BLaER1 treated with 17β-estradiol and CSF1 and Interleukin-3, amounts not matched to agents 10 nM and 100 nM (cell line): ENCODE results near the gene BUD13.

Experiments
- H3K27ac ChIP-seq, 11 experiments: shearing (Covaris generic); formaldehyde crosslinking; 2 replicates each; pipeline ENCODE4 v1.8.1; 2022
- H3K27me3 ChIP-seq, 11 experiments: shearing (Covaris generic); formaldehyde crosslinking; 2 replicates each; pipeline ENCODE4 v1.8.1; 2022
- H3K36me3 ChIP-seq, 11 experiments: shearing (Covaris generic); formaldehyde crosslinking; 2 replicates each; pipeline ENCODE4 v1.8.1; 2022
- H3K4me1 ChIP-seq, 10 experiments: shearing (Covaris generic); formaldehyde crosslinking; 2 replicates each; pipeline ENCODE4 v1.8.1; 2022
- H3K4me2 ChIP-seq, 11 experiments: shearing (Covaris generic); formaldehyde crosslinking; 2 replicates each; pipeline ENCODE4 v1.8.1; 2022
- H3K4me3 ChIP-seq, 10 experiments: shearing (Covaris generic); formaldehyde crosslinking; 2 replicates each; pipeline ENCODE4 v1.8.1; 2022
- H3K9ac ChIP-seq, 11 experiments: shearing (Covaris generic); formaldehyde crosslinking; 2 replicates each; pipeline ENCODE4 v1.8.1; 2022
- H3K9me3 ChIP-seq, 11 experiments: shearing (Covaris generic); formaldehyde crosslinking; replicated peaks in 1 of 11; 2 replicates each; pipeline ENCODE4 v1.8.1; 2022
- H4K20me1 ChIP-seq, 11 experiments: shearing (Covaris generic); formaldehyde crosslinking; 2 replicates each; pipeline ENCODE4 v1.8.1; 2022
- Cebpa-rat ChIP-seq, 11 experiments: shearing (Covaris generic); IDR thresholded peaks; 2 replicates each; pipeline ENCODE4 v1.8.1; 2022

Gene BUD13

GRCh38 chr11:116740741-116741140, 32.0 kb downstream of the BUD13 start:
- no peak overlapping the region for H3K4me2 ChIP-seq
- H3K27me3 ChIP-seq: no peaks in the 10 kb centered on the region
- no peaks in the 10 kb centered on the region for H3K9me3 ChIP-seq
- H3K9ac ChIP-seq: no peak overlapping the region
- no peak for TF ChIP-seq Cebpa-rat (IDR thresholded peaks at IDR 0.05)
- peaks cover 0 to 10% (median 0%) of the 10 kb centered on the region in 11 experiments; a peak in 1 of 22 replicates for H4K20me1 ChIP-seq
- H3K36me3 ChIP-seq: peaks cover 2 to 13% (median 7%) of the 10 kb centered on the region in 11 experiments; a peak in 19 of 22 replicates
- H3K4me1 ChIP-seq: peaks cover 0 to 13% (median 2%) of the 10 kb centered on the region in 10 experiments; a peak in 8 of 20 replicates
- H3K4me3 ChIP-seq: no peak overlapping the region
- no peak overlapping the region for H3K27ac ChIP-seq

GRCh38 chr11:116738975-116739374, 33.8 kb downstream of the BUD13 start:
- Histone ChIP-seq H3K9me3 (no peaks in the 10 kb centered on the region), H4K20me1 (peaks cover 0 to 8% (median 0%) of the 10 kb centered on the region in 11 experiments; a peak in 1 of 22 replicates), H3K27me3 (no peaks in the 10 kb centered on the region), H3K9ac (no peak overlapping the region), H3K27ac (no peak overlapping the region), H3K4me3 (no peak overlapping the region), H3K4me2 (peak overlapping the region in 4 of 11 experiments; percentile 19 to 52 (median 31); a peak in 5 of 22 replicates), H3K36me3 (peaks cover 0 to 6% (median 0%) of the 10 kb centered on the region in 11 experiments; a peak in 4 of 22 replicates), H3K4me1 (peaks cover 0 to 18% (median 3%) of the 10 kb centered on the region in 10 experiments; a peak in 9 of 20 replicates)
- no peak for TF ChIP-seq Cebpa-rat (IDR thresholded peaks at IDR 0.05)

GRCh38 chr11:116736763-116737162, 36.0 kb downstream of the BUD13 start:
- Histone ChIP-seq H3K4me2 (no peak overlapping the region), H3K9me3 (no peaks in the 10 kb centered on the region), H3K27ac (no peak overlapping the region), H4K20me1 (peaks cover 0 to 7% (median 0%) of the 10 kb centered on the region in 11 experiments; a peak in 2 of 22 replicates), H3K27me3 (no peaks in the 10 kb centered on the region), H3K4me3 (no peak overlapping the region), H3K4me1 (peaks cover 0 to 31% (median 9%) of the 10 kb centered on the region in 10 experiments; a peak in 9 of 20 replicates), H3K36me3 (peaks cover 0 to 2% (median 0%) of the 10 kb centered on the region in 11 experiments; a peak in 2 of 22 replicates), H3K9ac (no peak overlapping the region)
- TF ChIP-seq Cebpa-rat (IDR thresholded peaks at IDR 0.05): no peak

- no peak overlapping the region for H3K4me3 ChIP-seq
- peak overlapping the region in 5 of 11 experiments; percentile 16 to 38 (median 17); a peak in 8 of 22 replicates for H3K4me2 ChIP-seq
- H3K4me1 ChIP-seq: peaks cover 0 to 24% (median 9%) of the 10 kb centered on the region in 10 experiments; a peak in 9 of 20 replicates
- peaks cover 0 to 7% (median 0%) of the 10 kb centered on the region in 11 experiments; a peak in 3 of 22 replicates for H4K20me1 ChIP-seq
- H3K36me3 ChIP-seq: no peaks in the 10 kb centered on the region
- no peak for TF ChIP-seq Cebpa-rat (IDR thresholded peaks at IDR 0.05)
- H3K27me3 ChIP-seq: no peaks in the 10 kb centered on the region
- H3K9me3 ChIP-seq: no peaks in the 10 kb centered on the region
- no peak overlapping the region for H3K27ac ChIP-seq
- H3K9ac ChIP-seq: no peak overlapping the region
Observed at GRCh38 chr11:116733969-116734508, 38.7 kb downstream of the BUD13 start.

- Histone ChIP-seq H3K9ac (no peak overlapping the region), H3K4me2 (peak overlapping the region in 3 of 11 experiments; percentile 27 to 38 (median 35); a peak in 7 of 22 replicates), H3K27ac (no peak overlapping the region), H3K4me1 (peaks cover 0 to 17% (median 7%) of the 10 kb centered on the region in 10 experiments; a peak in 9 of 20 replicates), H4K20me1 (peaks cover 0 to 7% (median 0%) of the 10 kb centered on the region in 11 experiments; a peak in 2 of 22 replicates), H3K4me3 (no peak overlapping the region), H3K27me3 (no peaks in the 10 kb centered on the region), H3K36me3 (no peaks in the 10 kb centered on the region), H3K9me3 (no peaks in the 10 kb centered on the region)
- TF ChIP-seq Cebpa-rat (IDR thresholded peaks at IDR 0.05): no peak
Observed at GRCh38 chr11:116733043-116733755, 39.6 kb downstream of the BUD13 start.

- no peak overlapping the region for H3K27ac ChIP-seq
- TF ChIP-seq Cebpa-rat (IDR thresholded peaks at IDR 0.05): no peak
- no peak overlapping the region for H3K9ac ChIP-seq
- H3K9me3 ChIP-seq: no peaks in the 10 kb centered on the region
- H3K4me3 ChIP-seq: no peak overlapping the region
- no peaks in the 10 kb centered on the region for H3K27me3 ChIP-seq
- H4K20me1 ChIP-seq: peaks cover 0 to 7% (median 0%) of the 10 kb centered on the region in 11 experiments; a peak in 2 of 22 replicates
- H3K4me2 ChIP-seq: peak overlapping the region in 3 of 11 experiments; percentile 27 to 38 (median 35); a peak in 4 of 22 replicates
- H3K4me1 ChIP-seq: peaks cover 0 to 17% (median 7%) of the 10 kb centered on the region in 10 experiments; a peak in 9 of 20 replicates
- H3K36me3 ChIP-seq: no peaks in the 10 kb centered on the region
Observed at GRCh38 chr11:116732271-116733042, 40.3 kb downstream of the BUD13 start.

- Histone ChIP-seq H3K27me3 (no peaks in the 10 kb centered on the region), H3K4me3 (no peak overlapping the region), H3K27ac (no peak overlapping the region), H3K9ac (no peak overlapping the region), H4K20me1 (peaks cover 0 to 7% (median 0%) of the 10 kb centered on the region in 11 experiments; a peak in 2 of 22 replicates), H3K9me3 (no peaks in the 10 kb centered on the region), H3K4me1 (peaks cover 0 to 17% (median 7%) of the 10 kb centered on the region in 10 experiments; a peak in 9 of 20 replicates), H3K4me2 (no peak overlapping the region), H3K36me3 (no peaks in the 10 kb centered on the region)
- TF ChIP-seq Cebpa-rat (IDR thresholded peaks at IDR 0.05): no peak
Observed at GRCh38 chr11:116731821-116732220, 41.0 kb downstream of the BUD13 start.

GRCh38 chr11:116731097-116731761, 41.6 kb downstream of the BUD13 start:
- no peaks in the 10 kb centered on the region for H3K9me3 ChIP-seq
- no peak overlapping the region for H3K9ac ChIP-seq
- H3K4me3 ChIP-seq: no peak overlapping the region
- peaks cover 0 to 7% (median 0%) of the 10 kb centered on the region in 11 experiments; a peak in 2 of 22 replicates for H4K20me1 ChIP-seq
- no peak overlapping the region for H3K4me2 ChIP-seq
- no peaks in the 10 kb centered on the region for H3K27me3 ChIP-seq
- peaks cover 0 to 17% (median 7%) of the 10 kb centered on the region in 10 experiments; a peak in 9 of 20 replicates for H3K4me1 ChIP-seq
- TF ChIP-seq Cebpa-rat (IDR thresholded peaks at IDR 0.05): no peak
- no peaks in the 10 kb centered on the region for H3K36me3 ChIP-seq
- no peak overlapping the region for H3K27ac ChIP-seq
